Measurements from ENCODE around the gene CSF2RB. TPM values are rescaled to one million over a fixed set of nuclear protein-coding genes. Genes with fewer than 3 reads are reported as not detected.

Gene CSF2RB
- total RNA-seq, result under 1 TPM in 1 of 2 experiments, not detected in 1; 0.14 TPM

- peaks cover 16% of the 10 kb centered on the region for H3K27me3 Mint-ChIP-seq (ENCODE audit: low read depth)
- H3K4me3 Mint-ChIP-seq, result no peak within 1 kb of the TSS
- H3K4me1 Mint-ChIP-seq (ENCODE audit: low read depth), result no peaks in the 10 kb centered on the region
- H3K36me3 Mint-ChIP-seq (ENCODE audit: low read depth), result no peaks in the 10 kb centered on the region
- no peak within 1 kb of the TSS for H3K27ac Mint-ChIP-seq
- intact Hi-C loops (cut with micrococcal nuclease), result no loop called here
- CTCF ChIA-PET, result interaction anchor here (0.9 kb wide), 1 partner anchor 64 kb away, joined by 3 read pairs; no protein-coding TSS in a partner anchor
- H3K9me3 Mint-ChIP-seq, result no peaks in the 10 kb centered on the region
- DNase-seq, result no peak
Observed at GRCh38 chr22:36913427-36914389, at the start of gene CSF2RB. CSF2RB (plus strand) TSS chr22:36913628; CDS start chr22:36922208, 8,580 bp downstream.

- Mint-ChIP-seq H3K27me3 (ENCODE audit: low read depth) (no peaks in the 10 kb centered on the region), H3K27ac (no peak overlapping the region), H3K36me3 (ENCODE audit: low read depth) (no peaks in the 10 kb centered on the region), H3K4me1 (ENCODE audit: low read depth) (peaks cover 2% of the 10 kb centered on the region), H3K4me3 (no peak overlapping the region), H3K9me3 (no peaks in the 10 kb centered on the region)
- intact Hi-C loops (cut with micrococcal nuclease), result no loop called here
- CTCF ChIA-PET, result no interaction called here
- DNase-seq, result no peak
Observed at GRCh38 chr22:36863979-36864378, 49.4 kb upstream of the CSF2RB start.

GRCh38 chr22:36864454-36865215 is 48.8 kb upstream of the CSF2RB start:
- no peaks in the 10 kb centered on the region for H3K27me3 Mint-ChIP-seq (ENCODE audit: low read depth)
- intact Hi-C loops (cut with micrococcal nuclease), result no loop called here
- no peak for DNase-seq
- H3K36me3 Mint-ChIP-seq (ENCODE audit: low read depth), result no peaks in the 10 kb centered on the region
- H3K9me3 Mint-ChIP-seq, result no peaks in the 10 kb centered on the region
- no peak overlapping the region for H3K4me3 Mint-ChIP-seq
- peaks cover 2% of the 10 kb centered on the region for H3K4me1 Mint-ChIP-seq (ENCODE audit: low read depth)
- CTCF ChIA-PET, result interaction anchor here (2.2 kb wide), 1 partner anchor 113 kb away, joined by 9 read pairs; no protein-coding TSS in a partner anchor
- no peak overlapping the region for H3K27ac Mint-ChIP-seq

- peaks cover 2% of the 10 kb centered on the region for H3K4me1 Mint-ChIP-seq (ENCODE audit: low read depth)
- CTCF ChIA-PET, result interaction anchor here (2.1 to 2.2 kb wide), 2 partner anchors 9 to 112 kb away, joined by 9 to 12 read pairs; no protein-coding TSS in a partner anchor
- no peak overlapping the region for H3K4me3 Mint-ChIP-seq
- H3K36me3 Mint-ChIP-seq (ENCODE audit: low read depth), result no peaks in the 10 kb centered on the region
- intact Hi-C loops (cut with micrococcal nuclease), result no loop called here
- no peaks in the 10 kb centered on the region for H3K27me3 Mint-ChIP-seq (ENCODE audit: low read depth)
- DNase-seq, result no peak
- no peaks in the 10 kb centered on the region for H3K9me3 Mint-ChIP-seq
- H3K27ac Mint-ChIP-seq, result no peak overlapping the region
Observed at GRCh38 chr22:36865346-36865745, 48.1 kb upstream of the CSF2RB start.

- Mint-ChIP-seq H3K27me3 (ENCODE audit: low read depth) (no peaks in the 10 kb centered on the region), H3K36me3 (ENCODE audit: low read depth) (no peaks in the 10 kb centered on the region), H3K4me1 (ENCODE audit: low read depth) (no peaks in the 10 kb centered on the region), H3K27ac (no peak overlapping the region), H3K4me3 (no peak overlapping the region), H3K9me3 (no peaks in the 10 kb centered on the region)
- intact Hi-C loops (cut with micrococcal nuclease), result no loop called here
- CTCF ChIA-PET, result no interaction called here
- DNase-seq, result no peak
Observed at GRCh38 chr22:36867695-36868094, 45.7 kb upstream of the CSF2RB start.

- peaks cover 6% of the 10 kb centered on the region for H3K4me1 Mint-ChIP-seq (ENCODE audit: low read depth)
- CTCF ChIA-PET, result interaction anchor here (0.5 to 1.4 kb wide), 2 partner anchors 13 to 213 kb away, joined by 5 to 6 read pairs; no protein-coding TSS in a partner anchor
- H3K27ac Mint-ChIP-seq, result no peak overlapping the region
- no peak overlapping the region for H3K4me3 Mint-ChIP-seq
- intact Hi-C loops (cut with micrococcal nuclease), result no loop called here
- H3K27me3 Mint-ChIP-seq (ENCODE audit: low read depth), result no peaks in the 10 kb centered on the region
- DNase-seq, result no peak
- H3K9me3 Mint-ChIP-seq, result no peaks in the 10 kb centered on the region
- H3K36me3 Mint-ChIP-seq (ENCODE audit: low read depth), result no peaks in the 10 kb centered on the region
Observed at GRCh38 chr22:36868546-36869181, 44.8 kb upstream of the CSF2RB start.

GRCh38 chr22:36870250-36870649 is 43.2 kb upstream of the CSF2RB start:
- CTCF ChIA-PET, result interaction anchor here (0.6 to 2.2 kb wide), 4 partner anchors 14 to 389 kb away, joined by 3 to 12 read pairs (median 4); partner anchors contain the start of gene TXN2
- intact Hi-C loops (cut with micrococcal nuclease), result loop anchor here (5.0 kb wide), 1 partner anchor 107 kb away; no protein-coding TSS in a partner anchor
- Mint-ChIP-seq H3K36me3 (ENCODE audit: low read depth) (no peaks in the 10 kb centered on the region), H3K4me3 (no peak overlapping the region), H3K27ac (no peak overlapping the region), H3K9me3 (no peaks in the 10 kb centered on the region), H3K4me1 (ENCODE audit: low read depth) (peaks cover 11% of the 10 kb centered on the region), H3K27me3 (ENCODE audit: low read depth) (no peaks in the 10 kb centered on the region)
- no peak for DNase-seq

GRCh38 chr22:36871669-36872081 is 41.8 kb upstream of the CSF2RB start:
- Mint-ChIP-seq H3K27ac (no peak overlapping the region), H3K9me3 (no peaks in the 10 kb centered on the region), H3K4me3 (no peak overlapping the region), H3K27me3 (ENCODE audit: low read depth) (no peaks in the 10 kb centered on the region), H3K4me1 (ENCODE audit: low read depth) (peaks cover 11% of the 10 kb centered on the region), H3K36me3 (ENCODE audit: low read depth) (no peaks in the 10 kb centered on the region)
- intact Hi-C loops (cut with micrococcal nuclease), result loop anchor here (5.0 kb wide), 1 partner anchor 106 kb away; no protein-coding TSS in a partner anchor
- CTCF ChIA-PET, result interaction anchor here (0.6 to 2.2 kb wide), 3 partner anchors 15 to 50 kb away, joined by 3 to 12 read pairs (median 5); no protein-coding TSS in a partner anchor
- DNase-seq, result no peak

GRCh38 chr22:36872084-36872483 is 41.3 kb upstream of the CSF2RB start:
- Mint-ChIP-seq H3K4me1 (ENCODE audit: low read depth) (peaks cover 11% of the 10 kb centered on the region), H3K27me3 (ENCODE audit: low read depth) (no peaks in the 10 kb centered on the region), H3K36me3 (ENCODE audit: low read depth) (no peaks in the 10 kb centered on the region), H3K9me3 (no peaks in the 10 kb centered on the region), H3K27ac (no peak overlapping the region), H3K4me3 (no peak overlapping the region)
- DNase-seq, result no peak
- intact Hi-C loops (cut with micrococcal nuclease), result loop anchor here (5.0 kb wide), 1 partner anchor 105 kb away; no protein-coding TSS in a partner anchor
- CTCF ChIA-PET, result interaction anchor here (2.2 kb wide), 1 partner anchor 15 kb away, joined by 12 read pairs; no protein-coding TSS in a partner anchor

GRCh38 chr22:36872866-36873498 is 40.4 kb upstream of the CSF2RB start:
- Mint-ChIP-seq H3K36me3 (ENCODE audit: low read depth) (no peaks in the 10 kb centered on the region), H3K27ac (no peak overlapping the region), H3K4me1 (ENCODE audit: low read depth) (peaks cover 11% of the 10 kb centered on the region), H3K27me3 (ENCODE audit: low read depth) (no peaks in the 10 kb centered on the region), H3K9me3 (no peaks in the 10 kb centered on the region), H3K4me3 (no peak overlapping the region)
- CTCF ChIA-PET, result interaction anchor here (1.4 kb wide), 1 partner anchor 17 kb away, joined by 4 read pairs; no protein-coding TSS in a partner anchor
- intact Hi-C loops (cut with micrococcal nuclease), result loop anchor here (5.0 kb wide), 1 partner anchor 104 kb away; no protein-coding TSS in a partner anchor
- no peak for DNase-seq

- peak; percentile 38 for DNase-seq
- Mint-ChIP-seq H3K4me3 (no peak overlapping the region), H3K4me1 (ENCODE audit: low read depth) (peaks cover 11% of the 10 kb centered on the region), H3K27ac (no peak overlapping the region), H3K9me3 (no peaks in the 10 kb centered on the region), H3K36me3 (ENCODE audit: low read depth) (no peaks in the 10 kb centered on the region), H3K27me3 (ENCODE audit: low read depth) (no peaks in the 10 kb centered on the region)
- intact Hi-C loops (cut with micrococcal nuclease), result loop anchor here (5.0 kb wide), 1 partner anchor 104 kb away; no protein-coding TSS in a partner anchor
- CTCF ChIA-PET, result interaction anchor here (1.4 kb wide), 1 partner anchor 18 kb away, joined by 4 read pairs; no protein-coding TSS in a partner anchor
Observed at GRCh38 chr22:36873614-36874308, 39.7 kb upstream of the CSF2RB start.

Measured in activated naive CD4-positive, alpha-beta T cell treated with anti-CD3 and anti-CD28 coated beads for 36 hours (primary cell).